ENCODE results near the gene HPCAL1.

DNA sequence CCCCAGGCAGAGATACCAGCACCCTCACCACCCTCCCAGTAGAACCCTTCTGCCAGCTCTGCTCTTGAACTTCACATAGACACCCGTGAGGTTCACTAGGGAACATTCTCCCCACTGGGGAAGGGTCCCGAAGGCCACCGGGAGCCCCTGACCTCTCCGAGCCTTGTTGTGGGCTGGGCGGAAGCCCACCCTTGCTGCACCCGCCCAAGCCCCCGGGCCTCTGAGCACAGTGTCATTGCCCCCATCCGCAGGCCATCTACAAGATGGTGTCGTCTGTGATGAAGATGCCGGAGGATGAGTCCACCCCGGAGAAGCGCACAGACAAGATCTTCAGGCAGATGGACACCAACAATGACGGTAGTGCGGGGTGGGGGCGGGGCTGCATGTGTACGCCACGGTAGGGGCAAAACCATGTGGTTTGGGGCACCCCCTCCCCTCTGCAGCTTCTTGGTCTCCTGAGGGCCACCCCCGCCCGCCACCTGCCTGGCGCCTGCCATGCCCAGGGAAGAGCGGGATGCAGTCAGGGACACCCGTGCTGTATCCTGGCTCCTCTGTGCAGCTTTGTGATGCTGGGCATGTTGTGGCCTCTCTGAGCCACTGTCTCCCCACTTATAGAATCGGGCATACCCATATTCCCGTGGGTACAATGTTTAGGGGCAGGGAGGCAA is 120.2 kb downstream of the HPCAL1 start:
- TF ChIP-seq, protein P1, sequence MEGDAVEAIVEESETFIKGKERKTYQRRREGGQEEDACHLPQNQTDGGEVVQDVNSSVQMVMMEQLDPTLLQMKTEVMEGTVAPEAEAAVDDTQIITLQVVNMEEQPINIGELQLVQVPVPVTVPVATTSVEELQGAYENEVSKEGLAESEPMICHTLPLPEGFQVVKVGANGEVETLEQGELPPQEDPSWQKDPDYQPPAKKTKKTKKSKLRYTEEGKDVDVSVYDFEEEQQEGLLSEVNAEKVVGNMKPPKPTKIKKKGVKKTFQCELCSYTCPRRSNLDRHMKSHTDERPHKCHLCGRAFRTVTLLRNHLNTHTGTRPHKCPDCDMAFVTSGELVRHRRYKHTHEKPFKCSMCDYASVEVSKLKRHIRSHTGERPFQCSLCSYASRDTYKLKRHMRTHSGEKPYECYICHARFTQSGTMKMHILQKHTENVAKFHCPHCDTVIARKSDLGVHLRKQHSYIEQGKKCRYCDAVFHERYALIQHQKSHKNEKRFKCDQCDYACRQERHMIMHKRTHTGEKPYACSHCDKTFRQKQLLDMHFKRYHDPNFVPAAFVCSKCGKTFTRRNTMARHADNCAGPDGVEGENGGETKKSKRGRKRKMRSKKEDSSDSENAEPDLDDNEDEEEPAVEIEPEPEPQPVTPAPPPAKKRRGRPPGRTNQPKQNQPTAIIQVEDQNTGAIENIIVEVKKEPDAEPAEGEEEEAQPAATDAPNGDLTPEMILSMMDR (IDR thresholded peaks at IDR 0.05), result no peak
- no peak for TF ChIP-seq POLR2A (IDR thresholded peaks at IDR 0.05)

Data from right lobe of liver (tissue), 4 donors.